ENCODE results near the gene SCGB1C1. TPM values are rescaled to one million over a fixed set of nuclear protein-coding genes. Genes with fewer than 3 reads are reported as not detected.

Gene SCGB1C1
- total and polyA plus RNA-seq, 9 donors: not detected

GRCh38 chr11:196786-197731 is 4.2 kb downstream of the SCGB1C1 start:
- no peaks in the 10 kb centered on the region for H3K4me1 ChIP-seq (ENCODE audit: insufficient read depth)
- WGBS, 3 donors: 73 to 85% (median 74%) methylated on average over 21 to 23 of the region's 23 CpGs
- peak in 3 of 5 donors; percentile 18 to 30 (median 28) for DNase-seq
- H3K4me3 ChIP-seq: no peak overlapping the region
- intact Hi-C loops (cut with DNase I): no loop called here
- H3K9me3 ChIP-seq: no peaks in the 10 kb centered on the region
- H3K36me3 ChIP-seq: no peaks in the 10 kb centered on the region
- TF ChIP-seq EP300 (IDR thresholded peaks at IDR 0.05) (no peak), CTCF (IDR thresholded peaks at IDR 0.05) (no peak), POLR2A (IDR thresholded peaks at IDR 0.05) (no peak)
- no peaks in the 10 kb centered on the region for H3K27me3 ChIP-seq
- H3K27ac ChIP-seq: no peak overlapping the region

GRCh38 chr11:197741-198235 is 4.9 kb downstream of the SCGB1C1 start:
- peak in 4 of 5 donors; percentile 15 to 36 (median 18) for DNase-seq
- 73 to 76% (median 75%) methylated on average over 9 of the region's 9 CpGs for WGBS, 3 donors
- H3K9me3 ChIP-seq: no peaks in the 10 kb centered on the region
- no peaks in the 10 kb centered on the region for H3K27me3 ChIP-seq
- H3K27ac ChIP-seq: no peak overlapping the region
- intact Hi-C loops (cut with DNase I): no loop called here
- no peaks in the 10 kb centered on the region for H3K36me3 ChIP-seq
- H3K4me1 ChIP-seq (ENCODE audit: insufficient read depth): no peaks in the 10 kb centered on the region
- TF ChIP-seq CTCF (IDR thresholded peaks at IDR 0.05) (no peak), EP300 (IDR thresholded peaks at IDR 0.05) (no peak)
- H3K4me3 ChIP-seq: no peak overlapping the region

DNA sequence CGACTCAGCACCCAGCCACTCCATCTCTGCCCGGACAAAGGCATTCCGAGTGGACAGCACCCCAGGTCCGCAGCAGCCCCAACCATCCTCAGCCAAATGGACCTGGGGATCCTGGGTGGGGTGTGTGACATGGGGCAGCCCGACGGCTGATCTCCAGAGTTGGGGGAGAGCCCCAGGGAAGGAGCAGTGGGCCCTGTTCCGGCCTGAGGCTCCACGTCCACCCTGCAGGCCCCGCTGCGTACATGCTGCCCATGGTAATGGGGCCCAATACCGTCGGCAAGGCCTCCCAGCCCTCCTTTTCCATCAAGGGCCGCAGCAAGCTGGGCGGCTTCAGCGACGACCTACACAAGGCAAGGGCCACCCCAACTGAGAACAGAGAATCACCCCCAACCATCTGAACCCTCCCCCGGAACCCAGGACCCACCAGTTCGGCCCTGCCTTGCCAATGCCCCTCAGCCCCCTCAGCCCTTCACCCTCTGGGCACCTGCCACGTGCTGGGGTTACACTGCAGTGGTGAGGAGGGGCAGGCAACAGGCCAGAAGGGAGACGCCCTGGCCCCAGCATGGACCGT is 5.4 kb downstream of the SCGB1C1 start:
- TF ChIP-seq POLR2A (IDR thresholded peaks at IDR 0.05): no peak
- no peak for TF ChIP-seq CTCF (IDR thresholded peaks at IDR 0.05)
- no peak for TF ChIP-seq EP300 (IDR thresholded peaks at IDR 0.05)
- Histone ChIP-seq H3K27ac (no peak overlapping the region), H3K27me3 (no peaks in the 10 kb centered on the region), H3K9me3 (no peaks in the 10 kb centered on the region), H3K4me3 (no peak overlapping the region), H3K36me3 (no peaks in the 10 kb centered on the region), H3K4me1 (ENCODE audit: insufficient read depth) (no peaks in the 10 kb centered on the region)
- 79 to 83% (median 83%) methylated on average over 21 of the region's 21 CpGs for WGBS, 3 donors
- intact Hi-C loops (cut with DNase I): no loop called here
- DNase-seq: peak in 4 of 5 donors; percentile 20 to 42 (median 24)

DNA sequence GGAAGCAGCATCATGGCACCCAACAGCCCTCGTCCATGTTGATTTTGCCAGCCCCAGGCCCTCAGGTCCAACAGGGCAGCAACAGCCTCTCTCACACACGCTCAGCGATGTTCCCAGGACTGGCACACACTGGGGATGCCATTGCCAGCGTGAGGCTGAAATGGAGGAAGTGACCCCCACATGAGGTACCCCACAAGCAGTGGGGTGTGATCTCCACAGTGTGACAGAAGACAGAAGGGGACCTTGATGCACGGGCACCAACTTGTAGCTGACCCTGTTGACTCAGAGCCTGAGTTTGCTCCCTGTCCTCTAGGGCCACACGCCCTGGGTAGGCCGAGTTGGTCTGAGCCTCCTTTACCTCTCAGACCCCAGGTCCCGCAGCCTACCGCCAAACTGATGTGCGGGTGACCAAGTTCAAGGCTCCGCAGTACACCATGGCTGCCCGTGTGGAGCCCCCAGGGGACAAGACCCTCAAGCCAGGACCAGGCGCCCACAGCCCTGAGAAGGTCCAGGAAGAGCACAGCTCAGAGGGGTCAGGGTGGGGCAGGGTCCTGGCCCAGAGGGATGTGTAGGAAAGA is 6.2 kb downstream of the SCGB1C1 start:
- no peaks in the 10 kb centered on the region for H3K9me3 ChIP-seq
- H3K4me1 ChIP-seq (ENCODE audit: insufficient read depth): no peaks in the 10 kb centered on the region
- no peaks in the 10 kb centered on the region for H3K27me3 ChIP-seq
- 73 to 79% (median 75%) methylated on average over 13 of the region's 13 CpGs for WGBS, 3 donors
- H3K27ac ChIP-seq: no peak overlapping the region
- intact Hi-C loops (cut with DNase I): no loop called here
- peak in 4 of 5 donors; percentile 20 to 41 (median 22) for DNase-seq
- no peak for TF ChIP-seq EP300 (IDR thresholded peaks at IDR 0.05)
- TF ChIP-seq POLR2A (IDR thresholded peaks at IDR 0.05): no peak
- TF ChIP-seq CTCF (IDR thresholded peaks at IDR 0.05): no peak
- H3K36me3 ChIP-seq: no peaks in the 10 kb centered on the region
- H3K4me3 ChIP-seq: no peak overlapping the region

Data from ovary (tissue), 9 donors.